ENCODE measurements around the gene EPB41L4A.

- TF ChIP-seq CTCF (IDR thresholded peaks at IDR 0.05), result no peak
- TF ChIP-seq MAX (CRISPR knock-in tag; IDR thresholded peaks at IDR 0.05), result no peak
- TF ChIP-seq ZNF317 (CRISPR knock-in tag; IDR thresholded peaks at IDR 0.05; ENCODE audit: borderline replicate concordance, low read depth), result no peak
- no peak for TF ChIP-seq HMGXB4 (CRISPR knock-in tag; IDR thresholded peaks at IDR 0.05)
- TF ChIP-seq KAT7 (CRISPR knock-in tag; IDR thresholded peaks at IDR 0.05; ENCODE audit: borderline replicate concordance), result no peak
Measured at GRCh38 chr5:112349371-112349770, 69.7 kb downstream of the EPB41L4A start.
